GM21786 (cell line): ENCODE data around the gene IQSEC1.

ENCODE experiments used
- ATAC-seq: cut with Tn5 transposase; IDR thresholded peaks from one replicate; pipeline ENCODE4 v1.9.1; 2021; ENCODE audit not compliant: unreplicated experiment

The IQSEC1 gene

DNA sequence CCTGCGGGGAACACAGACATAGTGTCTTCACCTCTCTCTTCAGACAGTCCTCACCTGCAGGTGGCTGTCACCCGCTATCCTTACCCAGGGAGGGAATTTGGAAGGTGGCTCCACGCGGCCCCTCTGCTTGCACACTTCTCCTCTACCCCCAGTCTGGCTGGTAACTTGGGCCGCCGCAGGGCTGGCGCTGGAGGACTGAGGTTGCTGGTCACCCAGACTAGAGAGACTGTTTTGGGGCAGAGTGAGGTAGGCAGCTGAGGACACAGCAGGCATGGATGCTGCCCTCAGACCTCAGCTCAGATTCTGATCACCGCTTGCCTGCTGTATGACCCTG is 12.6 kb upstream of the IQSEC1 start:
- no peak for ATAC-seq

DNA sequence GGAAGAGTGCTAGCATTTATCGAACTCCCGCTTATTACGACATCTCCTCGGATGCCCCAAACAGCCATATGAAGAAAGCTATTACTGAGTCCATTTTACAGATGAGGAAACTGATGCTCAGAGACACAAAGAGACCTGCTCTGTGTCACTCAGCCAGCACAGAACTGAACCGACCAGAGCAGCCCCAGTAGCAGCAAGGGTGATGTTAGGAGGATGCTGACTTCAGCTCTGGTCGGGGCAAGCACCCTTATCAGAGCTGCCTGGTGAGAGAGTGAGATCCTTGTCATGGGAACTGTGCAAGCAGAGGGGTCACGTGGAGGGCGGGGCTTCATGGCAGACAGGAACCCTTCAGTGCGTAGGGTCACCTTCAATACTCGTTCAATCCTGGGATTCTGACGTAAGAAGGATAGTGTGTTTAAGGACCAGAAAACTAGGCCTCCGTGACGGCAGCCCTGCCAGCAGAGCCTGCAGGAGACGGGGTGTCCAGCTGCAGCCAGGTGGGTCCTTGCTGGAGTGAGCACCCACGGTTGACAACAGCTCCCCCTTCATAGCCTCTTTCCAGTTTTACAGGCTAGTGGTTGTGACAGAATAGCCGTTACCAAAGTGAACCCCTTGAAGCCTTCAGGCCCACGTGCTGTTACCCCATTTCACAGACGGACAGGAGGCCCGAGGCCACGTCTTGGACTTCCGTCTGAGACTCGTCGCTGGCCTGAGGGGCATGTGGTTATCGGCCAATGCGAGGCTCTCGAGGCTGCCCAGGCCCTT is 12.0 kb upstream of the IQSEC1 start:
- ATAC-seq = no peak

GRCh38 chr3:13083898-13084297 is 10.7 kb upstream of the IQSEC1 start:
- ATAC-seq = peak; percentile 57

DNA sequence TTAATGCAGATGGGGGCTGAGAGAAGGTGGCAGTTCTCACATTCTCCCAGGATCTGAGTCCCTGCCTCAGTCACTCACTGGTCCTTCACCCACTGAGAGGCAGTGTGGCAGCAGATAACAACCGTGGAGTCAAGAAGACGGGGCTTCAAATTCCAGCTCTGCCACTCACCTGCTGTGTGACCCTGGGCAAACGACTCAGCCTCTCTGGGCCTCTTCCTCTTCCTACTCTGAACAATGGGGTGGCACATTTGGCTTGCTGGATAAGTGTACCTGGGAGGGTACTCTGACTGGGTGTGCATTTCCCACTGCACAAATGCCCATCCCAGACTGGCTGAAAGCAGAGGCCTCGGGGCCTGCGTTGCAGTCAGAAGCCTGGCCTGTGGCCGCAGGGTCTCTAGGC is 10.0 kb upstream of the IQSEC1 start:
- no peak for ATAC-seq

- no peak for ATAC-seq
Observed at GRCh38 chr3:13082677-13083076, 9.4 kb upstream of the IQSEC1 start.

- no peak for ATAC-seq
Observed at GRCh38 chr3:13081603-13082360, 8.6 kb upstream of the IQSEC1 start.

- ATAC-seq = no peak
Observed at GRCh38 chr3:13080591-13080990, 7.4 kb upstream of the IQSEC1 start.

- ATAC-seq = no peak
Observed at GRCh38 chr3:13080026-13080425, 6.8 kb upstream of the IQSEC1 start.

GRCh38 chr3:13079510-13079909 is 6.3 kb upstream of the IQSEC1 start:
- ATAC-seq = no peak

GRCh38 chr3:13079051-13079450 is 5.8 kb upstream of the IQSEC1 start:
- ATAC-seq = no peak

DNA sequence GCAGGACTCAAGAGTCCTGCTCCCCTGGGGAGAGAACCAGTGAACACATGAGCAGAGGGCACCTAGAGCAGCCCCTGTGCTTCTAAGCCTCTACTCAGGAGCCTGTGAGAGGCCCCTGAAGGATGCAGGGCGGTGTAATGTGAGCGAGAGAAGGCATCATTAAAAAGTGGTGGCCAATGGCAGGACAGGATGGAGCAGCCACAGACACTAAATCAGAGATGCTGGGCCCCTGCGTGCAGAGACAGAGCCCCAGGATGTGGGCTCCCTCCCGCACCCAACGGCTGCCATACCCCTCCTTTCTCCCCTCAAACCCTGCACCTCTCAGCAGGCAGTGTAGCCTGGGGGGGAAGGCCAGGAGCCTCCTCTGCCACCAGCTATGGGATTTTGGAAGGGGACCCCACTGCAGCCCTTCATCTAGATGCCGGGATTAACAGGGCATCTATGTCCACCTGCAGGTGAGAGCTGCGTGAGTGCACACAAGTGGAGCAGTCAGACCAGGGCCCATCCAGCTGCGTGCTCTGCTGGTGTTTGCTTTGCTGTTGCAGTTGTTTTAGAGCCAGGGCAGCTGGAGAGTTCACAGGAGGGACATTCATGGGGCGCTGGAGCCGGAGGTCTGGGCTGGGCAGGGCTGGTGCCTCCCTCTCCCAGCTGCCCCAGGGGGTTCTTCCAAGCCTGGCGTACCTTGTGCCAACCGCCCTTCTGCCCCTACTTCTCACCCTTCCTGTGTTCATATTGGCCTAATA is 5.1 kb upstream of the IQSEC1 start:
- no peak for ATAC-seq

GRCh38 chr3:13077431-13078162 is 4.4 kb upstream of the IQSEC1 start:
- no peak for ATAC-seq

DNA sequence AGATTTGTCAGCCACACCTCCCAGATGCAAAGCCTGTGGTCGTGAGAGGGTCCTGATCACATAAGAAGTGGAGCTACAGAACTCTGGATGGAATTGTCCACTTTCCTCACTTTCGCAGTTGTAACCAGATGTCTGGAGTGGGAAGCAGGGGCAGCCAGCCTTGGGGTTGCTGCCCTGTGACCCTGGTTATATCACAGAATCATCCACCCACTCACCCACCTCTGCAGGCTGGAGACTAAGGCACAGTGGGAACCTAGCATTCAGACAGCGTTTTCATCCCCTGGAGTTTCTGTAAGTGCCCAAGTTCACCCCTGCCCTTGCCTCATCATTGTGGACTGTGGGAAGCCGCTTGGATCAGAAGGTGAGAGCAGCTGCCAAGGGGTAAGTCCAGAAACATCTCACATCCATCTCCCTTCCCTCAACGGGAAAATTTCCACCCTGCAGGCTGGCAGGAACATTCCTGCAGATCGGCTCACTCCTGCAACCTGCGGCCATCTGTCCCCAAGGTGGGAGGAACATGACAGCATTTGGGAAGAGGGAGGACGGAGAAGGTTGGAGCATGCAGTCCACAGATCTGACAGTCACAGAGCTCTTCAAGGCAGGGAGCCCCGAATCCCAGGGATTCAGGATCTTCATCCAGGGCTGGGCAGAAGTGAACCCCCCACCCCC is 2.9 kb upstream of the IQSEC1 start:
- ATAC-seq = no peak

GRCh38 chr3:13075318-13075717 is 2.1 kb upstream of the IQSEC1 start:
- ATAC-seq = no peak

GRCh38 chr3:13074006-13074375 is 762 bp upstream of the IQSEC1 start:
- ATAC-seq = no peak

DNA sequence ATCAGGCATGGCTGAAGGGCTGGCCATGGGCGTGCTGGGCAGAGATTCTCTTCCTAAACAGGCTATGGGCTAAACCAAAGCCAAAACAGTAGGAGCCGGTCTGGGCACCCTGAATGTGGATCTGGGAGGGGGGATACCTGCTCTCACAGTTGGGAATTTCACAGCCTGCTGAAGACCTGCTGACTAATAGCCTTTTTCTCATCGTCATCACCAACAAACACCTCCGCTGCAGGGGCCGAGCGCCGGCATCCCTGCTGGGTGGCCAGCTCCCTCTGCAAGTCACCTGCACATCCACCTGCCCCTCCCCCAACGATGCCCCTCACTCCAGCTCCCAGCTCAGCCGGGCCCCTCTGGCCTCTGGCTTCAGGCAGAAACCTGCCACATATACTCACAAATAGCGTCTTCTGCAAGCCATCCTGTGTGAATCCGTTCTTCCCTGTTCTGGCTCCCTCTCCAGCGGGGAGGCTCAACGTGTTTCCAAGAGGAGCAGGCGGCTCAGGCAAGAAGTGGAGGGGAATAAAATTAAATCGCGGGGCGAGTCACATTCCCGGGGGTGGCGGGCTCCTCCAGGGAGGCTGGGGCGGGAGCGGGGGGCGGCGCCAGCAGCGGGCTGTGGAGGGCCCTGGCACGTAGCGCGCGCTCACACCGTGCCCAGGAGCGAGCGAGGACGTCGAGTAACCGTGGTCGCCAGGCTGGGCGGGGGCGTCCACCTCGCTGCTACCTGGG is 466 bp downstream of the IQSEC1 start:
- ATAC-seq = peak; percentile 14

DNA sequence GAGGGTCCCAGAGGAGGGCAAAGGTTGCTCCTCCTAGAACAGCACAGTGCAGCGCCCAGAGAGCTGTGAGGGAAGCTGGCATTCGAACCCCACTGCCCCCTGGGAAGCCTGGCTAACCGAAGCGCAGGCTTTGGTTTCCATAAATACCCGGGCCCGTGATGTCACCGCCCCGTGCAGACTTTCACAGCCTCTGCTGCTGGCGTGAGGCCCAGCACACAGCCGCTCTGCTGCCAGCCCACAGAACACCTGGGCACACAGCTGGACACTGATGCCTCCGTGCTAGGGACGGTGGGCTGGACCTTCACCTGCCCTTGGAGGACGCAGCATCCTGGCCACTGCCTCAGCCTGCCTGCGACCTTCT is 1.0 kb downstream of the IQSEC1 start:
- peak; percentile 65 for ATAC-seq

DNA sequence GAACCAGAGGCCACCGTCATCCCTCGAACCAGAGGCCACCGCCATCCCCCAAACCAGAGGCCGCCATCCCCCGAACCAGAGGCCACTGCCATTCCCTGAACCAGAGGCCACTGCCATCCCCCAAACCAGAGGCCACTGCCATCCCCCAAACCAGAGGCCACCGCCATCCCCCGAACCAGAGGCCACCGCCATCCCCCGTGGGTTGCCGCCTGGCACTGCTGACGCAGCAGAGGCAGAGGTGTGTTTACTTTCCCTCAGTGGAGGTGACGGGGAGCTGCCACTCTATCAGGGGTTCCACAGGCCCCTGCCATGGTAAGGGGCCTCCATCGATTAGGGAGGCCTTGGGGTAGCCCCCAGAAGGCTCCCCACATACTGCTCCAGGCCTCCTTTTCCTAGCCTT is 1.5 kb downstream of the IQSEC1 start:
- ATAC-seq = no peak

GRCh38 chr3:13070391-13071070 is 2.7 kb downstream of the IQSEC1 start:
- no peak for ATAC-seq

DNA sequence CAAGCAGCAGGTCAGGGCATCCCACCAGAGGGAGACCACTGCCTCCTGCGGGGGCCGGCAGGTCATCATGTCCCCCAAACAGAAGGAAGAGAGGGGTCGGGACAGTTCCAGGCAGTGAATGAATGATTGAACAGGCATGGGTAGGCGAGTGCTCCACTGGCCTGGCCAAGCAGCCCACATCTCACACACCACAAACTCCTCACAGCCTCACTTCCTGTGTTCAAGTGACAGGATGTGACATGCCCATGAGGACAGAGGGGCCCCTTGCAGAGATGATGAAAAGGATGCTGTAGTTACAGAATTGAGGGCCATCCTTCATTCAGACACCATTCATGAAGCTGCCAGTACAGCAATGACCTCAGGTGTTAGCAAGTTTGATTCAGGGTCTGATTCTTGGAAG is 3.7 kb downstream of the IQSEC1 start:
- ATAC-seq = peak; percentile 51
